ENCODE measurements around the gene ANKDD1B.
A peak's percentile ranks its signal among the peaks of the same experiment; 100 is the strongest.

Gene ANKDD1B

DNA sequence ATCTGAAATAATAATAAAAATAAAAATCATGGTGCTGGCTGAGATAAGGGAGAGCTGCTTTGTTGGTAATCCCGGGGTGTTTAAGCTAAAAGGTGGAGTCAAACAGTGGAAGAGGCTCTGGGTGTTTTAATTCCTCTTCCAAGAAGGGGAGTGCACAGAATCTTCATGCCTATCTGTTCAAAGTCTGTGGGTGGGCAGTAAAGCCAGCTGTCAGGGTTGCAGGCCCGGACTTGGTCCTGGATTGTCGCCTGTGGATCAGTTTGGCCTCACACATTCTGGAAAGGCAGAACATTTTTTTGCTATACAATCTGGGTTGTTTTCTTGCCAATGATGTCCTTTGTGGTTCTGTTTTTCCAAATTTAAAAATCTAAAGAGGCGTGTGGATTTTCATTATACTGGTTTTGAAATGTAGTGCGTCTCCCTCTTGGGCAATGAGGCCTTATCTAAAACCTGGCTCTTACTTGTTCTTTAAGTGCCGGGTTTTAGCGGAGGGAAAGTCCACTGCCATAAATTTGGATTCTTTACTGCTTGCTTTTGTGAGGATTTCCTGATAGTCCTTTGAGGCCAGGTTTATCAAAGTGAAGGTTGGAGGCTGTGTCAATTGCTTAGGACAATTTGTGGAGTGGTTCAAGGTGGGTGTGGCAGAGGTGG lies 5.8 kb downstream of the ANKDD1B start:
- DNase-seq, result no peak

DNA sequence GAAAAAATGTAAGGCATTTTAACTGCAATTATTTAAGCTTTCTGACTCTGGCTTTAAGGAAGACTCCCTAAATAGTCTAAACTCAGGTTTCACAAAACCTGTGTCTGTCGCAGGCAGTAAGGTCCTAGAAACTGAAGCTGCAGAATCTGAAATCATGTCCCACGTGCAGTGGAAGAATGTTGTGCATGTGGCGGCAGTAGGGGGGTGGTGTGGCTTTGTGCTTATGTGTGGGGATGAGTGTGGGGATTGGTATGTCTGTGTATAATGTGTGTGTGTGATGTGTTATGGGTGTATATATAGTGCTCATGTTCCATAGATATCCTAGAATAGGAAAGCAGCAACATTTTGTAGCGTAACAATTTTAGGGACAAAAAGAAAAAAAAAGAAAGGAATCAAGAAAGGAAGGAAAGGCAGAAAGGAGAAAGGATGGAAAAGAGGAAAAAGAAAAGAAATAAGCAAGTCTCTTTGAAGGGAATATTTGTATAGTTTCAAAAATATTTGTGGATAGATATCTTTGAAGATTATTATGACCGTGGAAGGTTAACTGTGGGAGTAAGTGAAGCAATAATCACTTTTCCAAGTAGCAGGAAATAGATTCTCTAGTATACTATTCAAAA lies 6.6 kb downstream of the ANKDD1B start:
- no peak for DNase-seq

DNA sequence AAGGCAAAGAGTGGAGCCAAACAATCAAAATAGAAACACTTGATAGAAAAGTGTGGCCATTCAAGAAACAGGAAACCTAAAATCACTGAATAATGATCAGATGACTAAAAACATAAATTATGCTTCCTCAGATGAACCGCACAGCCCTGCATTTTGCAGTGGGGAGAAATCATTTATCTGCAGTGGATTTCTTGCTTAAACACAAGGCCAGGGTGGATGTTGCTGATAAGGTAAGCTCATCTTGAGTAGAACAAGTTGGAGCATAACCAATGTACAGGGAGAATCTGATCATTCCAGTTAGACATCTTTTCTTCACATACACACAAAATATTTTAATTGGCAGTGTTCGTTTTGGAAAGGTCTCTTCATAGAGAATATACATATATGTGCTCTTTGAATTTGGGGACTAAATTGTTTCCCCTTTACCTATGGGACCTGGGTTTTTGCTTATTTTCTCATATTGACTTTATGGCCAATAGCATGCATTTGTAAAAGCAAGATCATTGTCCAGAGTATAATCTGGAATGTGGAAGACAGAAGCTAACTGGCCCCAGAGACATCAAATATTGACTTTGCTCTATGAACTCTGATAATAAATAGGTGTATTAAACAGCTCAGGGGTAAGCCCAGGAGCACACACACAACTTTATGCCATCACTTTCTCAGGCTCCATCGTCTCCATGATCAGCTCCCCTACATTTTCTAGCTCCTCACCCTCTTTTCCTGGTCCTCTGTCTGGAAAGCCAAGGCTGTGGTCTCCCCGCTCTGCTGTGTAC lies 9.1 kb downstream of the ANKDD1B start:
- DNase-seq, result no peak

DNA sequence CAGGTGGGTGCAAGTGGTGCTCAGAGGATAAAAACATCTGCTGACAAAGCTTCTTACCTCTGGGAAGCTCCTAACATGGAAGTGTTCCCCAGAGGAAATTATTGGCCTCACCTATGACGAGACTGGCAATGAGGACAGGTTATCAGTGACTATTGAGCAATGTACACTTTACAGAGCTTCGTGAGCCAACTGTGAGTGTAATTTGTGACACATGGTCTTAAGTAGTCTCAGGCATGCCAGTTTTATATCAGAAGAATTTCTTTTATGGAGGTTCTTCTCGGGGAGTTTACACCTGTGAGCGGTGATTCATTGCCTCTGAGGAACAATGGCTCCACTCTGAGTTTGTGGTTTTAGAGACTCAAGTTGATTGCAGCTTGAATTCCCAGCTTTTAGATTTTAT lies 11.3 kb downstream of the ANKDD1B start:
- no peak for DNase-seq

DNA sequence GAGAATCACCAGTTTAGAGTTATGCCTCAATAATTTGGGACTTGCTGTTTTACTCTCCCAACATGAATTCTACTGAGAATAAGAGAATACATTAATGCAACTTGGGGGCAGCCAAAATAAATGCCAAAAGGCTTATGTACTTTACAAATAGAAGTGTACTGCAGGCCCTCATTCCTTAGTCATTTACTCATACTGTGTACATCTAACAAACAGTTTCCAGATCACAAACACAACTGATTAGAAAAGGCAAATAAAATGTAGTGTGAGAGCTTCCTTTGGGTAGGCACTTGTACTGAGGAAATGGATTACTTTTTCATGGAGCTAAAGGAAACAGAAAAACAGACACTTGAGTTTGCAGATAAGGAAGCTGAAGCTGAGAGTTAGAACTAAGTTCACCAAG lies 12.6 kb downstream of the ANKDD1B start:
- no peak for DNase-seq

DNA sequence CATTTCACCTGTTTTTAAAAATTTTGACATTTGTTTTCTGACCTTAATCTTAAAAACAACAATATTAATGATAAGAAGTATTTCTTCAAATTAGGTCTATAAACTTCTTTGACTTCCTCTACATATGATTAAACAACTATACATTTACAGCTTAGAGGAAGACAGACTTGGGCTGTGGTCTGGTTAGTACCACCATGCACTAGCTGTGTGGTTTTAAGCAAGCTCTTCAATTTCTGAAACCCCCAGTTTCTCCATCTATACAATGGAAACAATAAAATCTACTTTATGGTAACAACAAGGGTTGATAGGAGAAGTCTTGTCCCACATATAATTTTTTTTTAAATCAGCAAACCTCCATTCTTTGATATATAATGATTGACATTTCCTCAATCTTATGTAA lies 15.7 kb downstream of the ANKDD1B start:
- no peak for DNase-seq

DNA sequence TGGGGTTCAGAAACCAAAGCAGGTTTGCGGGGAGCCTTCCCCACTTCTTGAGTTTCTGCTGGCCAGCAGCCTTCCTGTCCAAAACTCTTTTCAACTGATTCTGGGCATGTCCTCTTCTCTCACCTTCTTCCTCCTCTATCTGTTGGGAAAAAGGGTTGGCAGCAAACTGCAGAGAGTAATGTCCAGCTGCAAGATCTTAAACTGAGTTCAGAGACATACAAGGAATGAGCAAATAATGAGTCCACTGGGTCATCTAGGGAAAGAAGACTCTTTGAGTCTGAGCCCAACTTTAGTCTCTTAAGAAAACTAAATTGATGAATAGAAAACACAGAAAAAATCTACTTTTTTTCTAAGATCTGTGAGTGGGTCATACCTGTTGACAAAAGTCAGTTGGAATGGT lies 16.5 kb downstream of the ANKDD1B start:
- DNase-seq, result no peak

DNA sequence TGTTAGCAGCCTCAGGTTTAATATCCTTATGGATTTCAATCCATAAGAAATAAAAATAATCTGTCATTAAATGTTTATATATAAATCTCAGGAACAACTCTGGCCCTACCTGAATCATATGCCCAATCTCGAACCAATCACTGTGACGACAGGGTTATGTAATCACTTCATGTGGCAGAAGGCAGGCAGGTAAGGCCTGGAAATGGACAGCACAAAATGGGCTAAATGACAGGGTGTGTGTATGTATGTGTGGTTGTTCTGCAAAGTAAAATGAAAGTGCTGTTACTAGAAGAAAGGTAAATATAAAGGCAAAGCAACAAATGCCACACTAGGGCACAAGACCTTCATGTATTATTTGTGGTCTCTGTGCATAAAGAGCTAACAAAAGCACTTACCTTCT lies 19.6 kb downstream of the ANKDD1B start:
- no peak for DNase-seq

DNA sequence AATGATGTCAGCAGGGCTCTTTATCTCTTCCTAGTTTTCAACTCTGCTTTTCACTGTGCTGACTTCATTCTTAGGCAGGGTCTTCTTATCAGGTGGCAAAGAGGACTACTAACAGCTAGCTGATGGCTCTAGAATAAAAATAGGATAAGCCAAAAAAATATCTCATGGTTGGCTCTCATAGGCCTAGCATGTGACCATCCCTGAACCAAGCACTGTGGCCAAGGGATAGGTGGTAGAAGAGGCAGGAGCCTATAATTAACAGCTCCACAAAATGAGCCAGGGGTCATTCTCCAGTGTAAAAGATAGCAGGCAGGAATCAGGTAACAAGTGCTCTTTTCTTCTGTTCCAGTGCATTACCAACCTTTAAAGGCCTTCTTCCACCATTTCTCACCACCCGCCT lies 21.1 kb downstream of the ANKDD1B start:
- DNase-seq, result no peak

DNA sequence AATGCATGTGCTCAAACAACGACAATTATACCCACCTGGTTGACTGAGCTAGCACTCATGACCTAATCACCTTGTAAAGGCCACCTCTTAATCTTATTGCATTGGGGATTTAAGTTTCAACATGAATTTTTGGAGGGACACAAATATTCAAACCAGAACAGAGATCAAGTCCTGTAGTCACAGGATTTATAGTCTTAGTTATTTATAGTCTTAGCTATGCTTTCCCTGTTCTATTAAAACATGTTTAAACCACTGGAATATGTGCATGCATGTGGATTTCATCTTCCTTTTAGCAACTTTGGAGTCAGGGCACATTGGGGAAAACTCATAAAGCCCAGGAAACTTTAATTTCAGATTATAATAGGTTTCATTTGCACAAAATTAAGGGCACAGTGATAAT lies 26.7 kb downstream of the ANKDD1B start:
- DNase-seq, result no peak

DNA sequence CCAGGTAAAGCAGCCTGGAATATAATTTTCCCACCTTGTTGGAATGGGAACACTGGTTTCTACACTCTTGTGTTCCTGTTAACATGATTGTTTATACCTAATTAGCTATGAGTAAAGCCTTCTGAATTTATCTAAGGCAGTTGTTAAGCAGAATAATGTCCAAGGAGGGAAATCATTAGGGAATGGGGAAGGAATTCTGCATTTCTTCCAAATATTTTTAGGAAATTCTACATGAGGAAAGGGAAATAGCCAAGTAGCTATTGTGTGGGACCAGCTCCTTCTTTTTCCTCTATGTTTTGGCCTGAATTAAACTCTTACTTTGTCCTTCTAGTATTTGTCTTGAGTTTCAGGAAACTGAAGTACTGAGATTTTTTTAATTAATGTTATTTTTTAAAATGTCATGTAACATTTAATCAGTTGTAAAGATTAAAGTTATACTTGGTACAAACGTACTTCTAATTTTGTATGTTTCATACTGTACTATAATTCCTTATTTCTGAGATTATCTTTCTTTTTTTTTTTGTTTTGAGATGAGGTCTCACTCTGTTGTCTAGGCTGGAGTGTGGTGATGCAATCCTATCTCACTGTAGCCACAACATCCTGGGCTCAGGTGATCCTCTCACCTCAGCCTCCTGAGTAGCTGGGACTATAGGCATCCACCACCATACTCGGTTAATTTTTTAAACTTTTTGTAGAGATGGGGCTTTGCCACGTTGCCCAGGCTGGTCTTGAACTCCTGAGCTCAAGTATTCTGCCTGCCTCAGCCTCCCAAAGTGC lies 28.5 kb downstream of the ANKDD1B start:
- no peak for DNase-seq

DNA sequence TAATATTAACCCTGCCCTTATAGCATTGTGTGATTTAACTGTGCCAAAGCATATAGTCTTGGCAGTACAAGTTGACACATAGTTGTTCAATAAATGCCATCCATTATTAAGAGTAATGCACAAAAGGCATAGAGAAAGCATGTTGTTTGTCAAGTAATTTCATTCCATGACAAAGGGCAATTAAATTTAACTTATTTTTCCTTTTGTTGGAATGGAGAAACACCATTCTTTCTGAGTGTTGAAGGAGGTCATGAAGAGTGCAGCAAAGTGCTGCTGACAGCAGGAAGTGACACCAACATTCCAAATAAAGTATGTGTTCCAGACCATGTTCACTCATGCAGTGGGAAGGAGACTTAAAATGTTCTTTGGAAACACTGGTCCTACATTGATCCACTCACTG lies 29.1 kb downstream of the ANKDD1B start:
- no peak for DNase-seq

DNA sequence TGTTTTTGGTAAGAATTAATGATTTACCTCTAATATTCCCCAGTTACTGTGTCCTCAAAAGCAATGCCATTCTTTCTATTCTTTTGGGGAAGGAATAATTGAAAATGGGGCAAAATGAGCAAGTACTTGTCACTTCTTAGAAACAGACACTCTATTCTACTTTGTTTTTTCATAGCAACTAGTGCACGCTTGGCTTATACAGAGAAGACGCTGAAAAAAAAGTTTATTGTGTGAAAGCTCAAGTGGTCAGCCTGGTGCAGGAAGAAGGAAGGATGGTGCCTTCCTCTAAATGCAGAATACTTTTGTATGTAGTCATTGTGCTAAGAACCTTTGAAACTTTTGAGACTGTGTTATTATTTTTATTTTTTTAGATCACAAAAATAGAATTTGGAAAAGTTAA lies 29.6 kb downstream of the ANKDD1B start:
- DNase-seq, result no peak

DNA sequence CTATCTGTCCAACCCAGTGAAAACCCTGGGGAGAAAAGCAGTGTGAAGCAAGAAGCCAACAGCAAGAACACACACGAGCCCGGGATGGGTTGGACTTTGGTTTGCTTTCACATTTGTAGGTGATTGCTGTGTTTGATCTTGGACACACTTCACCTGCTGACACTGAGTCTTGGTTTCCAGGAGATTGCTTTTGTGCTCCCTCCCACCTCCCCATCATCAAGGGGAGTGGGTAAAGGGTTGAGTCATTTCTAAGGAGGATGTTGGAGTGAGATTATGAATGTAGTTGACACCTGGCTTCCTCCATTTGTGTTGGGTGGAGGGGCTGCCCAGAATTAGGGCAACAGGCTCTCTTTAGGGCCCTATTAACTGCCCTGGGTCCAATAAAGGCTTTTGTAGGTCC lies 37.5 kb downstream of the ANKDD1B start:
- peak; percentile 30 for DNase-seq

DNA sequence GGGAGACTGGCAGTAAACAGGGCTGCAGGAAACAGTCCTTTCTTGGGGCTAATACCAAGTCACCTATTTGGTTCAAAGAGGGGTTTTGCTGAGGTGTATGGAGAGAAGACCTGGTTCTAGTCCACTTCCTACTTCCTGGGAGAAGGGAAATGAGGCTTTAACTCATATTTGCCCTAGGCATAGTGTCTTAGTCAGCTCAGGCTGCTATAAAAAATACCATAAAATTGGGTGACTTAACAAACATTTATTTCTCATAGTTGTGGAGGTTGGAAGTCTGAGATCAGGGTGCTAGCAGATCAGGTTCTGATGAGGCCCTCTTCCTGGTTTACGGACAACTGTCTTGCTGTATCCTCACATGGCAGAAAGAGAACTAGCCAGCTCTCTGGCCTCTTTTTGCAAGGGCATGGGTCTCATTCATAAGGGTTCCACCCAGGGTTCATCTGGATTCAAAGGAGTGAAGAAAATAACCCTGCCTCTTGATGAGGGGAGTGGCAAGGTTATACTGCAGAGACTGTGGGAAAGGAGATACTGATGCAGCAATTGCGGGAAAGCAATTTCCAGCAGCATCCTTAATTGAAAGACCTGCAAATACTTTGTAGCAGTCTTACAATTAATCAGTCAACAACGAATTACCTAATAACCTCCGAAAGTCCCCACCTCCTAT lies 40.5 kb downstream of the ANKDD1B start:
- DNase-seq, result no peak

DNA sequence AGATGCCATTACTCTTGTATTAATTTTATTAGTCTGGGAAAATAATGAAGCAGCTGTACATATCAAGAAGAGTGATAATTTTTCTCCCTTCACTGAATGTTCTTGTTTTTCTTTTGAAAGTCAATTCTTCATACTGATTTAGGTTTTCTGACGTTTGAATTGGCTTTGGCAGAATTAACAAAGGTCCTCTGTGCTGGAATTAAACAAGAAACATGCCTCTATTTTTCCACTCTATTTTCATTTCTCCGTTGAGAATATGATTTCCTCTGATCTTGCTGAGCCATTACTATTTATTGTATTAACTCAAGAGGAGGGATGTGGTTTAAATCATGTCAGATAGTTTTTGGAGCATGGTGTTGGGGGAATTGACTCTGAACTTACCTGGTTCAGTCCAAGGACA lies 42.3 kb downstream of the ANKDD1B start:
- no peak for DNase-seq

DNA sequence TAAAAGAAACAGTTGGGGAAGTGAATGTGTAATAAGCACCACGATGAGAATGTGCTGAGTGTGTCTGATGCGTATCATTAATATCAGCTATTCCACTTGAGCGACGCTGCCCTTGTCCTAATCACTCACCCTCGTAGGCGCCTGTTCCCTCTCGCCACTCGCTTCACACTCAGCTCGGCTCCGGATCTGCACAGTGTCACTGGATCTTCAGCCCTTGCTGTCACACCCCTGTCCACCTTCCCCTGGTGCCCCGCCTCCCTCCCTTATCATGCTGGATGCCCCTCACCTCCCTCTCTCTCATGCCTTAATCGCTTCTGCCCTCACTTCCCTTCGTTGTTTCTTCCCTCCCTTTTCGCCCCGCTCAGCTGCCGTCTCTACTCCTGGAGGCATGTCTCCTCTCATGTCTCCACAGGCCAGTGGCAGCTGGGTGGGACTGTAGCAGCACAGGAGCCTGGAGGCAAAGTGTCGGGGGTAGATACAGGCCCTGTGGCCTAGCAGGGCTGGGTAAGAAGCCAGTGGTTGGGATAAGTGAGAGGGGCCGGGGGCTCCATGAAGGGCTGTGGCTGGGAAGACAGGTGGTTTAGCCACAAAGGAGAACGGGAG lies 43.5 kb downstream of the ANKDD1B start:
- no peak for DNase-seq

DNA sequence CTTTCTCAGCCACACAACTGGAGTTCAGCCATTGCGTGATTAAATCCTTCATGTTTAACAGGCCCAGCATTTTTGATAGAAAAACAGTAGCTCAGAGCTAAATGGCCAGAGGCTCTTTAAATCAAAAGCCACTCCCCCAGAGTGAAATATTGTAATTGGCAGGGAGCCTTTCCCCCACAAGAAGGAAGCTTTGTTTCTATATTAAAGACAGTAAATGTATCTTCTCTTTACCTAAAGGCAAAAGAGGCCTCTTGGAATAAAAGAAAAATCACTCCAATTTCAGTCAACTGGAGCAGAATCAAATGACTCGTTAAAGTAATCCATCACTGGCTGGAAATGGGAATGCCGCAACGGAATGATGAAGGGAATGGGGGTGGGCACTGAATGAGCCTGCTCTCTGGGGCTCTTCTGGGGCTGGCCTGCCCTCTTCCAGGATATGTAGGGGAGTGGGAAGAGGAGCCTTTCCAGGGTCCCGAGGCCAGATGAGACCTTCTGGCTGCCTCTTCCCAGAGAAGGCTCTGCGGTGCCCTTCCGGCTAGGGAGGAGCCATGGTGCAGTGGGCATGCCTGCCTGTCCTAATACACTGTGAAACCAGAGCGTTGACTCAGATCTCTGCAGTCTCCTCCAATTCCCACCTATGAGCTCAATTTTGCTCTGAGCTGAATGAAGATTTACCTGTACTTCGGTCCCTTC lies 45.2 kb downstream of the ANKDD1B start:
- no peak for DNase-seq

DNA sequence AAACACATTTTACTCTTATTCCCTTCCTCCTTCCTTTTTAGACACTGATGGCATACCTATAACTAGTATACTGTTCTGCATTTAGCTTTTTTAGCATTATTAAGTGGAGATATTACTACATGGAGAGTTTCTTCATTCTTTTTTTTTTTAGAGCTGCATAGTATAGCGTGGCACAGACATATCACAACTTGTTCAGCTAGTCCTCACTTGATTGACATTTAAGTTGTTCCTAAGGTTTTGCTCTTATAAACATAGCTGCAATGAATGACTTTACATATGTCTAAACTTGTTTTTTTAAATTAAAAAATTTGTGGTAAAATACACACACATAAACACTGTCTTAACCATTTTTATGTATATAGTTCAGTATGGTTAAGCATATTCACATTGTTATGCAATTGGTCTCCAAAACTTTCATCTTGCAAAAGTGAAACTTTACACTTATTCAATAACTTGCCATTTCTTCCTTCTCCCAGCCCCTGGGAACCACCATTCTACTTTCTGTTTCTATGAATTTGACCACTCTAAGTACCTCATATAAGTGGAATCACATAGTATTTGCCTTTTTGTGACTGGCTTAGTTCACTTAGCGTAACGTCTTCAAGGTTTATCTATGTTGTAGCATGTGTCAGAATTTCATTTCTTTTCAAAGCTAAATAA lies 48.7 kb downstream of the ANKDD1B start:
- DNase-seq, result peak; percentile 19

DNA sequence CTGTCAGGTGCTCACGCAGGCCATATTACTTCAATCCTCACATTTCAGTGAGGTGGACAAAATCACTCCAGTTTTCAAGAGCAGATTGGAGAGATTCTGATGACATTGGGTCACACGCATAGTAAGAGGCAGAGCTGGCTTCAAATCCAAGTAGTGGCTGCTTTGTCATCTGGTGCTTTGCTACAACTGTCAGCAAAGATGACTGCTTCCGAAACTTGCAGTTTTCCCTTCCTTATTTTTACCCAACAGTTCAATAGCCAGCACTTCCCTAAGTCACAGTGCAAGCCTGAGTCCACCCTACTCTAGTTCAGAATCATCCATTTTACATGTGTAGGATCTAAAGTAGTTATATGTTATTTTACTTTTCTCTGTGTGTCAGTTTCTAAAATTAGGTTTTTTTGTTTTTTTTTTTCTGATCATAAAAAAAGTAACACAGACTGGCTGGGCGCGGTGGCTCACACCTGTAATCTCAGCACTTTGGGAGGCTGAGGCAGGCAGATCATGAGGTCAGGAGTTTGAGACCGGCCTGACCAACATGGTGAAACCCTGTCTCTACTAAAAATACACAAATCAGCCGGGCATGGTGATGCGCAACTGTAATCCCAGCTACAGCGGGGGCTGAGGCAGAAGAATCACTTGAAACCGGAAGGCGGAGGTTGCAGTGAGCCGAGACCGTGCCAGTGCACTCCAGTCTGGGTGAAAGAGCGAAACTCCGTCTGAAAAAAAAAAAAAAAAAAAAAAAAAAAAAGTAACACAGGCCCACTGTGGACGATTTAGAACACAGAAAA lies 49.6 kb downstream of the ANKDD1B start:
- DNase-seq, result peak; percentile 16

DNA sequence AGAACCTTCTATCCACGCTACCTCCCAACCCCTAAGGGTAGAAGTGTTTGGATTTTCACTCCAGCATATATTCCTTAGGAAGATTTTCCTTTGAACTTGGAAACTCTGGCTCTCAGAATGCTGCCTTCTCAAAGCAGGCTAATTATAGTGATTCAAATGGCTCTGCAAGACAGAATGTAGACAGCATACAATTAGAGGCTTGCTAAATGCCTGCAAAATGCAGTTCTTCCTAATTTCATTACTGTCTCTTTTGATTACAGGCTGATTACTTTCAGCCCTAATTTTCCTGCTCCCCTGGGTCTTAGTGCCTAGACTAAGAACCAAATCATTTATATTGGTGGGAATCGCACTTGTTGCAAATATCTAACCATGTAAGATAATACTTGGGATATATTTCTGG lies 50.8 kb downstream of the ANKDD1B start:
- no peak for DNase-seq
